ENCODE data around the gene PTPN3.

The PTPN3 gene

DNA sequence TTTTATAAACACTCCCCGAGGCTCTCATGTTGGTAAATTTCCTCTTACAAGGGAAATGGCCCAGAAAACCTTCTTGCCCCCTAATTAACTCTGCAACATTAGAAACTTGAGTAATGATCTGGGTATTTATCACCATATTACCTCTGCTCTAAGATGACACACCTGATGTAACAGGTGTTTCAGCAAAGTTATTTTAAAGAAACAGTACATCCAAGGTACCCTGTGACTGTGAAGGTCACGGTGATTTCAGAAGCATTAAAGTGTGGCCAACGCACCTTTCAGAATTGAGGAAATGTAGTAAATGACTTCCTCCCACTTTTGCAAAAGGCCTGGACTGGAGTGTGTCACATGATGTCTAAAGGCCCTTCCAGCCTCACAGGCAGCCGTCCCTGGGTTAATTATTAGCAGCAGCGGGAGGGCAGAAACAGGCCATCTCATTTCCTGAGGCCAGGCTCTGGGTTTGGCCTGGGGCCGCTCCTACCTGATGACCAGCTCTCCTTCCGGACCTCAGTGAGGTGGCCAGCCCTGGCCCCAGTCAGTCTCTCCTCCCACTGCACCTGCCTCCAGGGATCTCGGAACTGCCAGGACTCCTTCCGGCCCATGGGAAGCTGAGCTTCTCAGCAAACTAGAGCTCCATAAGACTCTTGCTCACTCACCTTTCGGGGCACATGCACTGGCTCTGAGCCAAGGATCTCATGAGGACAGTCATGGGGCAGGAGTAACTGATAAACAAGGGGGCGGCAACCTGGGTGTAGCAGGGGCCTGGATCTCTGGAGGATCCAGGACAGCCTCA is 20.7 kb downstream of the PTPN3 start:
- no peak for DNase-seq (ENCODE audit: low spot score)

DNA sequence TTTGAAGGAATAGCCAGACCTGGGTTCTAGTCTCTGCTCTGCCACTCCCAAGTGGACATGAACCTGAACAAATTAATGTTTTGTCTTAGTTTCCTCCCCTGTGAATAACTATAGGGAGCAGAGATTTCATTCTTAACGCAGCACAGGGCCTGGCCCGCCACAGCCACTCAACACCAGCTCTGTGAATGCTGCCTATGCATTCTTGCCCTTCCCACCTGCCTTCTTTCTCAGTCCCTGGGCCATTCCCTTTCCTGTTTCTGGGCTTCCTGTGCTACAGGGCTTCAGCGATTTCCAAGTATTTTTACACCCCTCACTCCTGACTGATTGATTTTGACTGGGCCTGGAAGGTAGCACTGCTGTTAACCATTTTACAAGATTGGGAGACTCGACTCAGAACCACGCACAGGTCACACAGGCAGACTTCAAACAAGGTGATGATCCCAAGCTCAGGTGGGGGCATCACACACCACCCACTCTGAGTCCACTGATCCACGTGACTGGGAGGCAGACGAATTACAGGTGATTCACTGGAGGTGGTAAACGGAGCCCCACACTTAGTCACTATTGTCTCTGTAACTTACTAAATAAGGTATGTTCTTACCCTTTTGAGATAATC is 21.4 kb downstream of the PTPN3 start:
- DNase-seq (ENCODE audit: low spot score), result no peak

DNA sequence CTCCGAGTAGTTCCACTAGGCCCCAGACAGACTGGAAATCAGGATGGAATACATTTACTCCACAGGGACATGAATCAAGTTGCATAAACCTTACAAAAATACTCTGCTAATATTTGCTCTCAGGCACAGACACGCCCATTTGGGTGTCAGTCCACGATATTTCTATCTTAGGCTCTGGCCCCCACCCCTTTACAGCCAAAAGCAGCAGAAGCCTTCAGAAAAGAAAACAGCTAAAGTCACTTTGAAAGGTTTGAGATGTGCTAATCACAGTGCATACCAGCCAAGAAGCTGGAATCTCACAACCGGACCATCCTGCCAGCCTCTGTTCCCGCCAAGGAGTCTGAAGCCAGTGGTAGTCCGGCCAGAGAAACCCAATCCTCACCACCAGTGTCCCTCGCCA is 22.6 kb downstream of the PTPN3 start:
- DNase-seq (ENCODE audit: low spot score), result no peak

DNA sequence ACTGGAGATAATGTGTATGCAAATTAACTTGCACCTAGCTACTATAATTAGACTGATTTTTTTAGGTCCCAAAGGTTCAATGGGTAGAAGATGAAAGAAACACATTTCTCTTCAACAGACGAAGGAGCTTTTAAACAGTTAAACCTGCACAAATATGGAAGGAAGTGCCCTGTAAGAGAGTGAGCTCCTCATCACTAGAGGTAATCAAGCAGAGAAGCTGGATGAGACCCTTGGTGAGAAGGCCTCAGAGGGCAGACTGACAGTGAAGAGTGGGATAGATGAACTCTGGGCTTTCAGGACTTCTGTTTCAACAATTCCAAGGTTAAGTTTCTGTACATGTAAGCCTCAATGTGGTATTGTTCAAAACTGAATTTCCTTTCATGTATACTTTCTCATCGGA is 23.2 kb downstream of the PTPN3 start:
- DNase-seq (ENCODE audit: low spot score), result no peak

DNA sequence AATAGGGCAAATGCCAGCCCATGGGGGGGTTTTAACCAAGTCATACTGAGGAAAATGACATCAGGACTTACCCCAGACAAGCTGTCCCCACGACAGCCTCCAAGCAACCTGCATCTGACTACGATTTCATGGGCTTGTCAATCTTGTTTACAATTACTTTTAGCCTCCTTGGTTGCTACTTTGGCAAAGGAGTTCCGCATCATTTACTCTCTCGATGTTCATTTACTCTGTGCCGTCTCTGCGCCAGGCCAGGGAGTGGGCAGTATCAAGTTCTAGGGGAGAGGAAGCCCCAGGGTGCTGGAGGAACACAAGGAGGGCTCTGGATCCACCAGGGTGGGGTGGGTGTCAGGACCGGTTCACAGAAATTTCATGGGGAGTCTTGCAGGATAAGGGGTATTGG is 23.9 kb downstream of the PTPN3 start:
- DNase-seq (ENCODE audit: low spot score), result no peak

DNA sequence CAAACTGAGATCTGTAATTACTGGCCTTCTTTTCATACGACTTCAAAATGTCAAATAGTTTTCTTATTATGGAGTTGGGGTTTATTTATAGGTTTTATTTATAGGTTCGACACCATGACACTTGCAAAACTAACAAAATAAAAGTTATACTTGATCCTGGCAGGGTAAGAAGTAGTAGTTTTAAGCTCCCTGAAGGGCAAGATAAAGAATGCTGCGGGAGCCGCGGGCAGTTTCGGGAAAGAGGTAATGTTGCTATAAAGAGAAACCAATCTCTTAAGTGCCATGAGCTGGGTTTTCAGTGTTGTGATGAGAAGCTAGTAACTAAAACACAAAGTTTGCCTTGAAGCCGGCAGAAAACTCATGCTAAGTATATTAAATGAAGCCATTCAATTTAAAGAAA is 24.8 kb downstream of the PTPN3 start:
- no peak for DNase-seq (ENCODE audit: low spot score)

DNA sequence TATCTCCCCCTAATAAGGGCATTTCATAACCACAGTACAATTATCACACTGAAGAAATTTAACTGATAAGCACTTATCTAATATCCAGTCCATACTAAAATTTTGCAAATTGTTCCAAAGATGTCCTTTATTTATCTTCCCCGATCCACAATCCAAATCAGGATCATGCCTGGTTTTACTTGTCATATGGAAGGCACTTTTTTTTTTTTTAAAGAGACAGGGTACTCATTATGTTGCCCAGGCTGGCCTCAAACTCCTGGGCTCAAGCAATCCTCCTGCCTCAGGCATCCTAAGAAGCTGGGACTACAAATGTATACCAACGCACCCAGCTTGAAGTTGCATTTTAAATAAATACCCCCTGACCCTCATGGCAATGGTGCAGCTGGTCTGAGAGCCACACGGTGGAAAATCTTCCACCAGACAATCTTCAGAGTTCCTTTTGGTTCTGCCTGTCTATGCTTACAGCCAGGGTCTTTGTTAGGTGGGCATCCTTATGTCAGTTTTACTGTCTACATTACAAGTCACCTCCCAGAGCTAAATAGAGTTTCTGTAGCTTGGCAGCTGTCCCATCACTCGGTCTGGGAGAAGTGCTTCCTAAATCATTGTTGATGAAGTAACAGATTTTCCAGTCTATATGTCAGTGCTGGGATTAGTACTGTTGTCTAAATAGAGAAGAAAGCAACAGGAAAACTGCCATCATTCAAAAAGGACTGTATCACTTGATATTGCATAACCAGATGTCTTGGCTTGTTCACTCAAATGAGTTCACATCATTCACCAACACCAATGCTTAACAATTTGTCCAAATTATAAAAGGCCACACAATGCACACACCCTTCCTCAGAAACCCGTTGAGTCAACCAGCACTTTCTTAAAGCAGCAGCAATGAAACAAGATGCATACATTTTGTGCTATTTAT is 26.4 kb downstream of the PTPN3 start:
- no peak for DNase-seq (ENCODE audit: low spot score)

DNA sequence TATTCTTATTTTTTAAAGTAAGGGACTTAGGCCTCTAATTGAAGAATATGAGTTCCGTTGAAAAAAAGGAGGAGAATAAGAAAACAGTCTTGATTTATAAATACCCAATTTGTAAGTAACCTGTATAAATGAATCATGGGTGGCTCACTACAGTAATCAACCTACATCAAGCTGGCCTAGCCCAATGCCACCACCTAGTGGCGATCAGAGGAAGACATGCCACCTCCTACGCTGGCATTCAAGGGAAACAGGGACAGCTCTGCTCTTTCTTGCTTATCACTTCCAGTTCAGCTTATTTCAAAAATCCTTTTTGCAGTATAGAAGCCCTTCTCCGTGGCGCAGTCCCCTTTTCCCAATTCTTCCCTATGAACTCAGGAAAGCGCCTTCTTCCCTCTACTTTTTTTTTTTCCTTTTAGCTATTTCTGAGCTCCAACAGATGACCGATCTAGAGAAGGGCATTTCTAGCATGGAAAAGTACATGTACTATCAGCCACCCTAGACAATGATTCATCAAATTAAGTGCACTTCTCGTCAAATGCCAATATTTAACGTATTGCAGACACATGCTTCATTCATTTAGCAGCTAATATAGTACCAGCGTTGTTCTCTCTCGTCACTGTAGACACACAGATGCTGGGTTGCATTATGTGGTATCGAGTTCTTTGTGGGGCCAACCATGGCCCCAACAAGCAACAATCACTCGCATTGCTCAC is 28.3 kb downstream of the PTPN3 start:
- DNase-seq (ENCODE audit: low spot score), result peak; percentile 81

DNA sequence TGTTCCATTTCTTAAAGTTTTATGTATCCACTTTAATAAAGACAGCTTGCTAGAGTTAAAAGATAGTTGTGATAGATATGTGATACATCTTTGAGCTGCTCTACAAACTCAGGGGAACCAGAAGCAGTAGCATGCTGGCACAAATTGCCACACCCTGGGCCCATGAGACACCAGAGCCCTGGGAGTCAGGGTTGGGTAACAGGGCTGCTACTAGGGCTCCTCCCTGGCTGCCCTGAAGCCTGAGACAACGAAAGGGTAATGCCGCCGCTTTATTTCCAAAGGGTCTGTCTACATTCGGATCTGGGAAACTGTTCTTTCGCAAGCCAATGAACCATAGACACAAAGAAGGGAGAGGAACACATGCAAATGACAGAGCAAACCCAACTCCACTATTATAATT is 29.2 kb downstream of the PTPN3 start:
- no peak for DNase-seq (ENCODE audit: low spot score)

DNA sequence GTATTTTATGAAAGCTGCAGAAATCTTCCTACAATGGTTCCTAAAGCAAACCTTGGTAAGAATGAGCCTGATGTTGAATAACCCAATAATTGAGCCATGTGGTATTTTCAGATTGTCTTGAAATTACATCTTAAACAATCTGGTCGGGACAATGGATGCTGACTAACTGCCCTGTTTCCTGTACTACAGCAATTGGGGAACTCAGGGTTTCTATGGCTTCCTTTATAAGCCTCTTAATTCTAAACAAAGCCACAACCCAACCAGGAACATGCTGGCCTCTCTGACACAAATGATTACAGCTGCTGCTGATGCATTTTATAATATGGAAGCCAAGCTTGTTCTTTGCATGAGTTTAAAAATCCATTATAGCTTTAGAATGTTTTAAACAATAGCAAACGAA is 30.2 kb downstream of the PTPN3 start:
- no peak for DNase-seq (ENCODE audit: low spot score)

DNA sequence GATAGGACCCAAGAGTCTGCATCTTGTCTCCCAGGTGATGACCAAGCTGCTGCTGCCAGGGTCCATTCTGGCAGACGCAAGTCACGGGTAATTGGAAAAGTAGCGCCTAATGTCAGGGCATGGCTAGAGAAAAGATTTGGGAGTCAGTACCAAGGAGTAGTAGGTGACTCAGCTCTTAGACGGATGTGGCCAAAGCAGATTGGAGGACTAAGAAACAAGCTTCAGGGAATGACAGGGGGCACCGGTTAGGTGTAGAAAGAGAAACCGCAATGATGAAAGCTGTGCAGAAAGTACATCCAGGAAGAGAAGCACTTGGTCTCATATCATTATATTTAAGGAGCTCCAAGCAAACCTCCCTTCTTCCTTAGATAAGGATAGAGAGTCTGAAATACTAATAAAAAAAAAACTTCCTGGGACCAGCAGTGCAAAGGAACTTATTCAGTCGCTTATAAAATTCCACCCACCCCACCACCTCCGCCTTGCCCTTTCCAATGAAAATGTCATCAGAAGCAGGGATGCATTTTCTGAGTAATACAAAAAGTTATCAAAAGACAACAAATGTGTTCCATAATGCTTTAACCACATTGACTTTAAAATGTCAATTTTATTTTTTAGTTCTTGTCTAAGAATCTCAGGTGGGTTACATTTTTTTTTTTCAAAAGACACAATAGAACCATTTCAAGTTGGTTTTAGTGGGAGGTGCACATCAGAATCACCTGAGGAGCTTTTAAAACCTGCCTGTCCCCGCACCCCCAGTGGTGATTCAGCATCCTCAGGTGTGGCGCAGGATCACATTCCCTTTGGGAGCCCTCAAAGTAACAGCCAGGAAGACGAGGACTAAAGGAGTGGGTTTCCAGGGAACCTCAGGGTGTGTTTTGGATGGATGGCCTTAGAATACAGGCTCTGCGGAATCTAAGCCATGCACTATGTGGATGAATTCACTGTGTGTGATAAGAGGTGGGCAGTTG is 31.2 kb downstream of the PTPN3 start:
- no peak for DNase-seq (ENCODE audit: low spot score)

DNA sequence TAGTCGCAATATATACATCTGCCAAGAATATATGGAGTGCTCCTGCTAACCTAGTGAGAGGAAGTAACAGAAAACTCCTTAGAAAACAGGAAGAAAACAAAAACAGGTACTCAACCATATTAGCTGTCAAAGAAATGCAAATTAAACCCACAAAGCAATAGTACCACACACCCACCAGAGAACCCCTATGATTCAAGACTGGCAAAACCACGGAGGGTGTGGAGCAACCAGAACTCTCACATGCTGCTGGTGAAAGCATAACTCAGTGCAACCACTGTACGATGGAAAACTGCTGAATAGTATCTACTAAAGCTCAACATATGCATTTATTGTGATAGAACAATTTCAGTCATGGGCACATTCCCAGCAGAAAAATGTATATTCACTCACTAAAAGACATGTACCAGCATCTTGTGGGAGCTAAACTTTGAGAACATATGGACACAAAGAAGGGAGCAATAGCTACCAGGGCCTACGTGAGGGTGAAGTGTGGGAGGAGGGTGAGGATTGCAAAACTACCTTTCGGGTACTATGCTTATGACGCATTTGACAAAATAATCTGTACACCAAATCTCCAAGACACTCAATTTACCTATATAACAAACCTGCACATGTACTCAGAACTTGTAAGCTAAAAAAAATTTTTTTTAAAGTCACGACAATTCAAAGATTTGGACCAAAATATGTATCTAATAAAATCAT is 34.0 kb downstream of the PTPN3 start:
- DNase-seq (ENCODE audit: low spot score), result no peak

DNA sequence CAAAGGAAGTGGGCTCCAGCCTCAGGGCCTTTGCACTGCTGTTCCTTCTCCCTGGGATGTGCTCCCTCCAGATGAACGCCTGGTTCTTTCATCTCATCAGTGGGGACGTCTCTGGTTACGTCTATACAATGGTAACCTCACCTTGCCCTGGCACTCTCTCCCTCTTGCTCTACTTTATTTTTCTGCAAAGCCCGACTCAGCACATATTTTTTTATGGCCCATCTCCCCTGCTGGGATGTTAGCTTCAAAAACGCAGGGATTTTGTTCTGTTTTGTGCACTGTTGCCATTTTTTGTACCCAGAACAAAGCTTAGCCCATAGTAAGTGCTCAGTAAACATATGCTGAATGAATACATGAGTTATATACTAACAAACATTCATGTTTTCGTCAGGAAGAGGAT is 37.5 kb downstream of the PTPN3 start:
- no peak for DNase-seq (ENCODE audit: low spot score)

DNA sequence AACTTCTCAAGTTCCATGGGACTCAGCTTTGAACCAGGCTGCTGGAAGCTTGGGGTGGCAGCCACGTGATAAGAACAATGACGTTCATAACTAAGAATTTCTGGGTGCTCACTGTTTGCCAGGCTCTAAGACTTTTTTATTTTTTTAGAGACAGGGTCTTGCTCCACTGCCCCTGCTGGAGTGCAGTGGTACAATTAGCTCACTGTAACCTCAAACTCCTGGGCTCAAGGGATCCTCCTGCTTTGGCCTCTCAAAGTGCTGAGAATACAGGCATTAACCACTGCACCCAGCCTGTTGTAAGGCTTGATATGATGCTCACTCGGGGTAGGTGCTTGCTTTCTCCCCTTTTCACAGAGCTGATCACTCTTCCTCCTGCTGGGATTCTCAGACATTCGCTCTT is 38.7 kb downstream of the PTPN3 start:
- no peak for DNase-seq (ENCODE audit: low spot score)

DNA sequence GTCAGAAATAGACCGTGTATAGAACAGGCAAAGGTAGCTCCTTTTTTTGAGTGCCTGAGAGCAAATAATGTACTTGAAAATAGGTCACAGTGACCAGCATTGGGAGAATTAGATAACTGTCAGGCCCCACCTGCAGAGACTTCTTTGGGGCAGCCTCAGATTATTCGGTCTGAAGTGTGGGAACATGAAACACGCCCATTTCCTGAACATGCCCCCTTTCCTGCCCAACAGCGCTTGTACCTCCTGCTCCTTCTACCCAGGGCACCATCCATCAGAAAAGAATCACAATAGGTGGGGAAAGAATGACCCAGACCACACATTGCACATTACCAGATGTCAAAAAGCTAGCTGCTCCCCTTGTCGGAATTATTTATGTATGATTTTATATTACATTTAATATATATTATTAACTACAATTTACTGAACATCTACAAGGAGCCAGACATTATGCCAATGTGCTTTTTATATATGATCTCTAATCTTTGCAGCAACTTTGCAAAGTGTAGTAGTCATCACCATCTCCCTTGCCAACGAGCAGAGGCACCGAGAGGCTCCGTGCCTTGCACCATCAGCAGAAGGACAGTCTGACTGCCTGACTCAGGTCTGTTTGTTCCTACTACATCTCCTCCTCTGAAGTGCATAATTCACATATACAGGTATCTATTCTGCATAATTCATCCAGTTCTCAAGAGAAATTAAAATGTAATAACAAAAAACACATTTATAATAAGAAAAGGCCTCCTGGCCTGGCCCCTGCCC is 39.5 kb downstream of the PTPN3 start:
- no peak for DNase-seq (ENCODE audit: low spot score)

DNA sequence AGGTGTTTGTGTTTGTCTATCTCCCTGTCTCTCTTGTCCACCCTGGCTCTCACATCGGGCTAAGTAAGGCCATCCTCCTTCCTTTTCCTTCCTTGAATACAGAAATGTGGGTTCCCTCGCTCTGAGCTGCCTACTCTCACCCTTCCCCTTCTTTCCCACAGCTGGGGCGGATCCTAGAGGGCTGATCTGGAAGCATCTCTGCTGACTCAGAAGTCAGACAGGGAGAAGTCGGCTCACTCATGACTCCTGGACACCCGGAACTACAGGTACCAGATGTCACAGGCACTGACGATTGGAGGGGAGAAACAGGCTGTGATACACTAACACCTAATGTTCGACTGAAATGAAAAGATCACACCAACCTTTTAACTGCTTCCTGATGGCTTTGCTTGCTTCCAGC is 41.3 kb downstream of the PTPN3 start:
- no peak for DNase-seq (ENCODE audit: low spot score)

DNA sequence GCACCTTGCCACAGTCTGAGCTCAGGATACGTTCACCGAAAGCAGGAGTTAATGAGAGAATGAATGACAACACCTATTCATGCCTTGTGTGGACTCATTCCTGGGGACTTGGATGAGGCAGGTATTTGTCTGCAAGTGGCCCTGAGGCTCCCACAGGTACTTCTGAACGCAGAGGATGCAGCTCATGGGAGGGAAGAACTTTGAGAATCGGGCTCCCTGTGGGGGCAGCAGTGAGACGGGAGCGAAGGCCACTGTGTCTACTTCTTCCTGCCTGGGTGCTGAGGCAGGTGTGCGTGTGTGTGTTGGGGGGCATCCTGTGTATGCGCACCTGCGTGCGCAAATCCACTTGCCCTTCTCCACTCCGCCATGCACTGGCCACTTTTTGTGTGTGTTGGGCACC is 42.2 kb downstream of the PTPN3 start:
- no peak for DNase-seq (ENCODE audit: low spot score)

DNA sequence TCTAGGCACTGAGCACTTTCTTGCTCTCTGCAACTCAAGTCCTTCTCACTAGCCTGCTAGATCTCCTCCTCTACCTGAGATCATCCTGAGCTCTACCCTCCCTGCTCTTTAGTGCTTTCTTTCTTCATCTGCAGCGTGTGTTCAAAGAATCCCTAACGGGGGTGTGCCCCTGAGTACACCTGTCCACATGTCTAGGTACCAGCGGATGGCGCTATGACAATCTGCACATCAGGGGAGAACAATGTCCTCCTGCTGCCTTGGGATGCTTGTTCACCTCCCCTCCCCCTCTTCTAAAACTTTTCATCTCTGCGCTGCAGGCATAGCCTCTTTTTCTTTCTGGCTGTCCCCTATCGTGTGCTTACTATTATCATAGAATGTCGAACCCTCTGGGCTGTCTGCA is 42.7 kb downstream of the PTPN3 start:
- DNase-seq (ENCODE audit: low spot score), result no peak

DNA sequence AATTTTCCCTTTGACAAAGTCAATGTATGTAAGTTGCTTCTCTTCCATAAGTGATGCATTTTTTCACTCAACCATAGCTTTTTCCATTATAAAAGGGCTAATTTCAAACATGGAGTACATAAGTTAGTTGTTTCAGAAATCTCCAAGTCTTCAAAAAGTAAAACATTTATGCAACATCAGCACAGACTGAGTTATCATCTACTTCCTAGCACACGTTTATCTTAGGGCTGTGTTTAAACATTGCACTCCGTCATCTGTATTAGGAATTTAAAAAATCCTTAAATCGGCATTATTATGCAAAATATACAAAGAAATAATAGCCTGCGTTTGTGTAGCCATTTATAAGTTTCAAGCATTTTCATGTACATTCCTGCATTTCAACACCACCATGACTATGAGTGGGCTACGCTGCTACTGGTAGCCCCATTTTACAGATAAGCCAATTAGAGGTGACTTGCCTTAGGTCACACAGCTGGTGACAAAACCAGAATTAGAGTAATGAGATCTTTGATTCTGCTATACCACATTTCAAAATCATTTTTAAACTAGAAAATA is 43.4 kb downstream of the PTPN3 start:
- DNase-seq (ENCODE audit: low spot score), result no peak

Measured in AG08395 (cell line).